ENCODE measurements around the gene CCDC85A. TPM values are rescaled to one million over a fixed set of nuclear protein-coding genes. Genes with fewer than 3 reads are reported as not detected.

CCDC85A gene
- total and polyA plus RNA-seq, 2 of the 8 experiments (the other 6 are each of a cell fraction or from before 2014, with no cell fraction given), result 0.20 TPM; not detected in 1

DNA sequence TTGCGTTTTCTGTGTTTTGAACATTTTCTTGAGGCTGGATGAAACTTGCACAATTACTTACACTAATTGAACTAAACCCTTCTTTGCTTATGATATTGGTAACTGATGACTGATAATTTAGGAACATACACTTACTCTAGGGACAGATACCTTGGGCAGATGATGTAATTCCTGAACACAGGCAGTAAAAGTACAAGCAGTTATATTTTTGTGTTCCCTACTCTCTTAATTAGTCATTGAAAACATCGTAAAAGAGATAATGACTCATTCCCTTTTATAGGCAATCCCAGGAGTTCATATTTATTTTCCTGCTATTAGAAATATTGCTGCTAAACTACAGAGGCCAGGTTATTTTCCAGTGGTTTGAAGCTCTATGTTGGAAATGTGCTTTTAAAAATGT lies 46.4 kb downstream of the CCDC85A start (continued):
- TF ChIP-seq EZH2 (IDR thresholded peaks at IDR 0.05; ENCODE audit: low read depth, low read length, severe bottlenecking) (no peak), POLR2A (IDR thresholded peaks at IDR 0.05; ENCODE audit: control extremely low read depth in 1 of 2, low read depth in 2 of 2, low read length in 2 of 2) (no peak), JUN (IDR thresholded peaks at IDR 0.05; ENCODE audit: low read depth, low read length) (no peak)

All from H1 (cell line).